A549 (cell line): ENCODE results near the gene BPIFB2. TPM values are rescaled to one million over a fixed set of nuclear protein-coding genes. Genes with fewer than 3 reads are reported as not detected.

ENCODE experiments used
- ATAC-seq, 2 experiments: fragments of 200-7000 bp in 1 of 2; fragments of >200 bp in 1 of 2; cut with Nextera tagmentation in 1 of 2; cut with Tn5 transposase in 1 of 2; 3 replicates each; pipeline versions ENCODE4 v1.8.0 to v1.9.1; 2018 to 2020; ENCODE audit warnings: mild to moderate bottlenecking in 1 of 2, moderate library complexity in 1 of 2
- CTCF ChIA-PET: fragments of 300-600 bp; sonication (Branson Sonifier 250); formaldehyde crosslinking; extraction: SDS; loops from one replicate; lab custom pipeline; 2021; ENCODE audit warnings: antibody characterized with exemption, inconsistent platforms; lab: Yijun Ruan, JAX
- POLR2A ChIA-PET: fragments of 350-600 bp; formaldehyde crosslinking; extraction: SDS; loops from one replicate; lab custom pipeline; 2021; ENCODE audit warnings: antibody characterized with exemption, inconsistent platforms; lab: Yijun Ruan, JAX
- DNase-seq, 2 experiments: peaks; one replicate each; pipeline versions ENCODE4 v3.0.0 to v3.0.0-alpha.2; 2011 to 2016; ENCODE audit warnings: low read depth in 1 of 2, low spot score in 1 of 2
- FAIRE-seq: peaks from 2 replicates; lab custom pipeline; 2011; peaks lifted over from hg19 to GRCh38; lab: Jason Lieb, UNC
- H3K27ac ChIP-seq, 2 experiments: fragments of >200 bp; sonication (Bioruptor Twin); formaldehyde crosslinking; 3 replicates each; pipeline ENCODE4 v1.5.1; 2016 to 2017
- H3K4me1 ChIP-seq: fragments of >200 bp; sonication (Bioruptor Twin); formaldehyde crosslinking; 3 replicates; pipeline ENCODE4 v1.6.1; 2016
- H3K4me2 ChIP-seq: fragments of >200 bp; sonication (Bioruptor Twin); formaldehyde crosslinking; 3 replicates; pipeline ENCODE4 v1.6.1; 2016
- H3K4me3 ChIP-seq: fragments of >200 bp; sonication (Bioruptor Twin); formaldehyde crosslinking; 3 replicates; pipeline ENCODE4 v1.5.1; 2016
- H3K9me3 ChIP-seq: fragments of >200 bp; sonication (Bioruptor Twin); formaldehyde crosslinking; 3 replicates; pipeline ENCODE4 v1.6.1; 2016
- CBX2 ChIP-seq: fragments of 200-600 bp; sonication (generic); IDR thresholded peaks from 2 replicates; pipeline ENCODE4 v1.6.1; 2016; ENCODE audit warnings: low read depth, mild to moderate bottlenecking, borderline replicate concordance
- CBX8 ChIP-seq: fragments of 200-600 bp; sonication (generic); IDR thresholded peaks from 2 replicates; pipeline ENCODE4 v1.6.1; 2016
- E2F6 ChIP-seq: IDR thresholded peaks from 2 replicates; pipeline ENCODE4 v1.6.1; 2012; ENCODE audit warnings: low read depth, borderline replicate concordance
- EHMT2 ChIP-seq: fragments of 200-600 bp; sonication (generic); IDR thresholded peaks from 2 replicates; pipeline ENCODE4 v1.6.1; 2016; ENCODE audit warnings: antibody characterized with exemption, low read depth, mild to moderate bottlenecking, moderate library complexity
- EP300 ChIP-seq, 2 experiments: fragments of >200 bp; sonication (Bioruptor Twin); formaldehyde crosslinking; IDR thresholded peaks; 2 replicates in 1 of 2; 3 replicates in 1 of 2; pipeline ENCODE4 v1.6.1; 2016 to 2017
- FOSB ChIP-seq: fragments of 250-450 bp; sonication (Bioruptor Pico); IDR thresholded peaks from 2 replicates; pipeline ENCODE4 v1.5.0; 2020; ENCODE audit warnings: mild to moderate bottlenecking, moderate library complexity
- HDAC2 ChIP-seq: fragments of 200-600 bp; sonication (generic); IDR thresholded peaks from 2 replicates; pipeline ENCODE4 v1.6.1; 2016
- HEYL ChIP-seq: fragments of 250-450 bp; sonication (Bioruptor Pico); IDR thresholded peaks from 2 replicates; pipeline ENCODE4 v1.8.0; 2021; ENCODE audit warnings: mild to moderate bottlenecking, moderate library complexity
- HMGXB4 ChIP-seq: fragments of 250-450 bp; sonication (Bioruptor Pico); IDR thresholded peaks from 2 replicates; pipeline ENCODE4 v1.5.0; 2021; ENCODE audit warnings: mild to moderate bottlenecking, moderate library complexity, borderline replicate concordance
- HOXB5 ChIP-seq: fragments of 250-450 bp; sonication (Bioruptor Pico); IDR thresholded peaks from 2 replicates; pipeline ENCODE4 v1.5.0; 2020; ENCODE audit warnings: mild to moderate bottlenecking, moderate library complexity
- KDM1A ChIP-seq: fragments of 200-600 bp; sonication (generic); IDR thresholded peaks from 2 replicates; pipeline ENCODE4 v1.6.1; 2016; ENCODE audit warnings: low read depth, mild to moderate bottlenecking
- KDM5A ChIP-seq: fragments of 200-600 bp; sonication (generic); IDR thresholded peaks from 2 replicates; pipeline ENCODE4 v1.6.1; 2016; ENCODE audit warnings: antibody characterized with exemption, mild to moderate bottlenecking
- MAFK ChIP-seq: fragments of 450-650 bp; IDR thresholded peaks from 2 replicates; pipeline ENCODE4 v1.6.1; 2014; ENCODE audit not compliant: partially characterized antibody
- MAX ChIP-seq: IDR thresholded peaks from 2 replicates; pipeline ENCODE4 v1.6.1; 2012
- NPAS2 ChIP-seq: fragments of 250-450 bp; sonication (Bioruptor Pico); IDR thresholded peaks from 2 replicates; pipeline ENCODE4 v1.8.0; 2022; ENCODE audit warnings: mild to moderate bottlenecking, moderate library complexity, borderline replicate concordance
- NR3C1 ChIP-seq: fragments of >200 bp; sonication (Bioruptor Twin); formaldehyde crosslinking; IDR thresholded peaks from 3 replicates; pipeline ENCODE4 v1.6.1; 2017
- PHF8 ChIP-seq: fragments of 200-600 bp; sonication (generic); IDR thresholded peaks from 2 replicates; pipeline ENCODE4 v1.6.1; 2016; ENCODE audit warnings: low read depth, mild to moderate bottlenecking, antibody characterized with exemption, moderate library complexity, borderline replicate concordance
- POLR2A ChIP-seq: IDR thresholded peaks from 2 replicates; pipeline ENCODE4 v1.6.1; 2012; ENCODE audit warnings: mild to moderate bottlenecking, low read length
- POLR2AphosphoS2 ChIP-seq: conservative IDR thresholded peaks from 2 replicates; pipeline ENCODE4 v1.6.1; 2012; ENCODE audit warnings: low read length, improper control_type of control experiment, inconsistent platforms
- RCOR1 ChIP-seq: fragments of 150-350 bp; IDR thresholded peaks from 2 replicates; pipeline ENCODE4 v1.6.1; 2014; ENCODE audit warnings: antibody characterized with exemption, low read length, low read depth
- RNF2 ChIP-seq: fragments of 200-600 bp; sonication (generic); IDR thresholded peaks from 2 replicates; pipeline ENCODE4 v1.6.1; 2016; ENCODE audit warnings: low read depth, mild to moderate bottlenecking, antibody characterized with exemption, moderate library complexity, borderline replicate concordance
- SMC3 ChIP-seq: fragments of >200 bp; sonication (Bioruptor Twin); formaldehyde crosslinking; IDR thresholded peaks from 3 replicates; pipeline ENCODE4 v1.6.1; 2018; ENCODE audit warnings: inconsistent platforms
- TFCP2L1 ChIP-seq: fragments of 250-450 bp; sonication (Bioruptor Pico); IDR thresholded peaks from 2 replicates; pipeline ENCODE4 v1.5.0; 2021; ENCODE audit warnings: mild to moderate bottlenecking
- ZSCAN20 ChIP-seq: fragments of 250-450 bp; sonication (Bioruptor Pico); IDR thresholded peaks from 2 replicates; pipeline ENCODE4 v1.8.0; 2022; ENCODE audit warnings: mild to moderate bottlenecking, moderate library complexity
- WGBS: methylation state at CpG from one replicate; pipeline ENCODE4 v1.1.6; 2017; ENCODE audit errors: missing lambda C conversion rate; 5-methylcytosine and 5-hydroxymethylcytosine counted together
- polyA plus RNA-seq, 4 experiments: library from polyadenylated mRNA; depleted of rRNA in 3 of 4; stranded (reverse); fragments of >200 nt; fragmentation: RNase III in 1 of 4; extraction: RNeasy Plus Mini Kit Qiagen cat#74134 plus additional on column Dnase treatment in 1 of 4; gene quantifications; 2 replicates in 3 of 4; 3 replicates in 1 of 4; pipeline ENCODE4 v1.2.3, GENCODE V29; 2011 to 2017
- TF ChIP-seq, protein P1 (sequence below): fragments of 450-650 bp; IDR thresholded peaks from 2 replicates; pipeline ENCODE4 v1.6.1; 2014; ENCODE audit warnings: antibody characterized with exemption
- TF ChIP-seq, protein P2 (sequence below): fragments of >200 bp; sonication (Bioruptor Twin); formaldehyde crosslinking; IDR thresholded peaks from 3 replicates; pipeline ENCODE4 v1.6.1; 2016

Gene BPIFB2
- polyA plus RNA-seq, 2 of the 4 experiments (the other 2 are of a cell fraction) = not detected

- Histone ChIP-seq H3K4me1 (0 out of 3 replicates have a peak, but pooled peaks cover 3% of the 10 kb centered on the region), H3K27ac (no peak overlapping the region), H3K9me3 (no peaks in the 10 kb centered on the region; the same call in 2 of the 3 replicates), H3K4me3 (no peak overlapping the region), H3K4me2 (no peak overlapping the region)
- no peak for DNase-seq
- ATAC-seq = no peak
- no peak for TF ChIP-seq PHF8
- no peak for TF ChIP-seq HOXB5 (CRISPR knock-in tag)
- TF ChIP-seq MAX = no peak
- TF ChIP-seq, protein P1, sequence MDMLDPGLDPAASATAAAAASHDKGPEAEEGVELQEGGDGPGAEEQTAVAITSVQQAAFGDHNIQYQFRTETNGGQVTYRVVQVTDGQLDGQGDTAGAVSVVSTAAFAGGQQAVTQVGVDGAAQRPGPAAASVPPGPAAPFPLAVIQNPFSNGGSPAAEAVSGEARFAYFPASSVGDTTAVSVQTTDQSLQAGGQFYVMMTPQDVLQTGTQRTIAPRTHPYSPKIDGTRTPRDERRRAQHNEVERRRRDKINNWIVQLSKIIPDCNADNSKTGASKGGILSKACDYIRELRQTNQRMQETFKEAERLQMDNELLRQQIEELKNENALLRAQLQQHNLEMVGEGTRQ = no peak
- no peak for TF ChIP-seq HEYL (CRISPR knock-in tag)
- TF ChIP-seq NPAS2 (CRISPR knock-in tag) = no peak
- TF ChIP-seq POLR2AphosphoS2 = no peak
- TF ChIP-seq FOSB (CRISPR knock-in tag) = no peak
- no peak for TF ChIP-seq HMGXB4
- TF ChIP-seq SMC3 = no peak
- no peak for TF ChIP-seq EHMT2
- TF ChIP-seq E2F6 = no peak
- TF ChIP-seq MAFK = no peak
- TF ChIP-seq, protein P2, sequence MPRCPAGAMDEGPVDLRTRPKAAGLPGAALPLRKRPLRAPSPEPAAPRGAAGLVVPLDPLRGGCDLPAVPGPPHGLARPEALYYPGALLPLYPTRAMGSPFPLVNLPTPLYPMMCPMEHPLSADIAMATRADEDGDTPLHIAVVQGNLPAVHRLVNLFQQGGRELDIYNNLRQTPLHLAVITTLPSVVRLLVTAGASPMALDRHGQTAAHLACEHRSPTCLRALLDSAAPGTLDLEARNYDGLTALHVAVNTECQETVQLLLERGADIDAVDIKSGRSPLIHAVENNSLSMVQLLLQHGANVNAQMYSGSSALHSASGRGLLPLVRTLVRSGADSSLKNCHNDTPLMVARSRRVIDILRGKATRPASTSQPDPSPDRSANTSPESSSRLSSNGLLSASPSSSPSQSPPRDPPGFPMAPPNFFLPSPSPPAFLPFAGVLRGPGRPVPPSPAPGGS = no peak
- ChIA-PET CTCF (interaction anchor here (1.3 kb wide), 1 partner anchor 105 kb away, joined by 3 read pairs; no protein-coding TSS in a partner anchor), POLR2A (no interaction called here)
- no peak for FAIRE-seq
- WGBS = 51% methylated on average over 8 of the region's 8 CpGs
Measured at GRCh38 chr20:33006776-33007375, 628 bp upstream of the BPIFB2 start.

GRCh38 chr20:33008336-33009213 is 1.1 kb downstream of the BPIFB2 start:
- ATAC-seq (no peak), FAIRE-seq (no peak), DNase-seq (no peak)
- Histone ChIP-seq H3K4me1 (0 out of 3 replicates have a peak, but pooled peaks cover 3% of the 10 kb centered on the region), H3K27ac (no peak overlapping the region), H3K9me3 (no peaks in the 10 kb centered on the region; the same call in 2 of the 3 replicates), H3K4me3 (no peak overlapping the region), H3K4me2 (no peak overlapping the region)
- TF ChIP-seq E2F6 = no peak
- no peak for TF ChIP-seq HDAC2
- TF ChIP-seq KDM1A = no peak
- no peak for TF ChIP-seq RCOR1
- no peak for TF ChIP-seq EP300 (IDR thresholded peaks at IDR 0.05)
- TF ChIP-seq NR3C1 = no peak
- no peak for TF ChIP-seq CBX8
- TF ChIP-seq TFCP2L1 (CRISPR knock-in tag) = no peak
- no peak for TF ChIP-seq POLR2A
- no peak for TF ChIP-seq RNF2
- no peak for TF ChIP-seq CBX2
- no peak for TF ChIP-seq MAFK
- TF ChIP-seq KDM5A = no peak
- TF ChIP-seq ZSCAN20 (CRISPR knock-in tag) = no peak
- ChIA-PET POLR2A (no interaction called here), CTCF (no interaction called here)
- 62% methylated on average over 21 of the region's 23 CpGs for WGBS
